ENCODE measurements around the gene SEZ6L.

Gene SEZ6L

GRCh38 chr22:26304730-26305129, 135.5 kb downstream of the SEZ6L start:
- H3K4me3 ChIP-seq (ENCODE audit: low read depth in 1 of 2, low read length in 1 of 2) = no peak overlapping the region
- no peaks in the 10 kb centered on the region for H3K36me3 ChIP-seq
- H3K27ac ChIP-seq = no peak overlapping the region
- peaks cover 23% of the 10 kb centered on the region for H3K27me3 ChIP-seq
- no peaks in the 10 kb centered on the region for H3K4me1 ChIP-seq (ENCODE audit: control insufficient read depth in 1 of 2, insufficient read depth in 1 of 2, low read depth in 1 of 2, low read length in 1 of 2)
- no peaks in the 10 kb centered on the region for H3K9me3 ChIP-seq
- TF ChIP-seq CTCF (IDR thresholded peaks at IDR 0.05) = no peak

GRCh38 chr22:26308467-26308866, 139.2 kb downstream of the SEZ6L start:
- no peak for TF ChIP-seq CTCF (IDR thresholded peaks at IDR 0.05)
- no peak overlapping the region for H3K27ac ChIP-seq
- no peaks in the 10 kb centered on the region for H3K4me1 ChIP-seq (ENCODE audit: control insufficient read depth in 1 of 2, insufficient read depth in 1 of 2, low read depth in 1 of 2, low read length in 1 of 2)
- no peak overlapping the region for H3K4me3 ChIP-seq (ENCODE audit: low read depth in 1 of 2, low read length in 1 of 2)
- peaks cover 14% of the 10 kb centered on the region for H3K27me3 ChIP-seq
- H3K36me3 ChIP-seq = no peaks in the 10 kb centered on the region
- H3K9me3 ChIP-seq = no peaks in the 10 kb centered on the region

- H3K27me3 ChIP-seq = peaks cover 23% of the 10 kb centered on the region
- no peaks in the 10 kb centered on the region for H3K9me3 ChIP-seq
- H3K4me1 ChIP-seq (ENCODE audit: control insufficient read depth in 1 of 2, insufficient read depth in 1 of 2, low read depth in 1 of 2, low read length in 1 of 2) = no peaks in the 10 kb centered on the region
- TF ChIP-seq CTCF (IDR thresholded peaks at IDR 0.05) = no peak
- H3K27ac ChIP-seq = no peak overlapping the region
- H3K4me3 ChIP-seq (ENCODE audit: low read depth in 1 of 2, low read length in 1 of 2) = no peak overlapping the region
- no peaks in the 10 kb centered on the region for H3K36me3 ChIP-seq
These were observed 141.4 kb downstream of the SEZ6L start for GRCh38 chr22:26310616-26311015.

DNA sequence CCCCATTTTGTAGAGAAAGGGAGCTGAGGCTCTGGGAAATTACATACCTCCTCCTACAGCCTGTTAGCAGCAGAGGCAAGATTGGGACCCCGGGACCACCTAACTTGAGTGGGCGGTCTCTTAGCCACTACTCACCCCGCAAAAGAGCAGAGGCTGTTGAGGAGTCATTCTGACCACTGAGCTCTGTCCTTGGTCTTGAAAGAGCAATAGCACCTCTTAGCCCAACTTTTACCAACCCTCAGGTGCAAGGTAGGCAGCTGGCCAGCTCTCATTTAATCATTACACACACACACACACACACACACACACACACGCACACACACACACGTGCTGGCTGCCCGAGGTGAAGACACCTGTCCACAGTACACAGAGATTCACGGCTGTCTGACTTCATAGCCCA, 144.0 kb downstream of the SEZ6L start:
- peaks cover 14% of the 10 kb centered on the region for H3K27me3 ChIP-seq
- H3K4me1 ChIP-seq (ENCODE audit: control insufficient read depth in 1 of 2, insufficient read depth in 1 of 2, low read depth in 1 of 2, low read length in 1 of 2) = no peaks in the 10 kb centered on the region
- TF ChIP-seq CTCF (IDR thresholded peaks at IDR 0.05) = no peak
- no peak overlapping the region for H3K4me3 ChIP-seq (ENCODE audit: low read depth in 1 of 2, low read length in 1 of 2)
- H3K27ac ChIP-seq = no peak overlapping the region
- H3K9me3 ChIP-seq = no peaks in the 10 kb centered on the region
- no peaks in the 10 kb centered on the region for H3K36me3 ChIP-seq

- no peaks in the 10 kb centered on the region for H3K36me3 ChIP-seq
- no peaks in the 10 kb centered on the region for H3K9me3 ChIP-seq
- no peak for TF ChIP-seq CTCF (IDR thresholded peaks at IDR 0.05)
- H3K4me1 ChIP-seq (ENCODE audit: control insufficient read depth in 1 of 2, insufficient read depth in 1 of 2, low read depth in 1 of 2, low read length in 1 of 2) = no peaks in the 10 kb centered on the region
- peaks cover 16% of the 10 kb centered on the region for H3K27me3 ChIP-seq
- no peak overlapping the region for H3K4me3 ChIP-seq (ENCODE audit: low read depth in 1 of 2, low read length in 1 of 2)
- H3K27ac ChIP-seq = no peak overlapping the region
These were observed 144.9 kb downstream of the SEZ6L start for GRCh38 chr22:26314171-26314570.

DNA sequence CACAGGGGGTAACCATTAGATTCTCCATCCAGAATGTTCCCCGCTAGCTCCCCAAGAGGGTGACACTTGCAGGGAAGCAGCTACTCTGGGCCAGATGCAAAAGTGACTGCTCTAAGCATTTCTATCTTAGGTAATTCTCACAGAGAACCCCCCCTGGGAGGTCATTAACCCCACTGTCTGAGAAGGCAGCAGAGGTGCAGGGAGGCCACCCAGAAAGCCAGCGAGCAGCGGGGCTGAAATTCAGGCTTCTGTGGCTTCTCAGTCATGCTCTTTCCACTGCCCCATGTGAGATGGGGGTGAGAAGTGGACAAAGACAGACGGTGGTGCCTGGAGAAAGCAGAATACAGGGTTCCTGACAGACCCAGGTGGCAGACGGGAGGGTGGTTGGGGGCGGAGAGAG, 145.4 kb downstream of the SEZ6L start:
- no peaks in the 10 kb centered on the region for H3K9me3 ChIP-seq
- peaks cover 16% of the 10 kb centered on the region for H3K27me3 ChIP-seq
- no peak for TF ChIP-seq CTCF (IDR thresholded peaks at IDR 0.05)
- no peaks in the 10 kb centered on the region for H3K4me1 ChIP-seq (ENCODE audit: control insufficient read depth in 1 of 2, insufficient read depth in 1 of 2, low read depth in 1 of 2, low read length in 1 of 2)
- H3K27ac ChIP-seq = no peak overlapping the region
- no peak overlapping the region for H3K4me3 ChIP-seq (ENCODE audit: low read depth in 1 of 2, low read length in 1 of 2)
- no peaks in the 10 kb centered on the region for H3K36me3 ChIP-seq

Measured in neutrophil (primary cell).